GM13976 (cell line): Measurements from ENCODE around the gene RHO.

Source experiments
- DNase-seq: peaks from one replicate; pipeline ENCODE4 v3.0.0; 2012; ENCODE audit warnings: low spot score
- in situ Hi-C: fragments of 300-500 bp; cut with MboI; formaldehyde crosslinking; loops from one replicate; pipeline ENCODE4 v1.12.0; 2022; ENCODE audit warnings: low sequenced_read_pairs, mixed read lengths, inconsistent platforms; ENCODE audit not compliant: unreplicated experiment
- TF ChIP-seq, protein P1 (sequence below): IDR thresholded peaks from 2 replicates; pipeline ENCODE4 v1.5.1; 2012; ENCODE audit warnings: borderline replicate concordance, mild to moderate bottlenecking; ENCODE audit not compliant: insufficient read depth; ENCODE audit errors: extremely low read depth, missing control alignments, control extremely low read depth

RHO gene

DNA sequence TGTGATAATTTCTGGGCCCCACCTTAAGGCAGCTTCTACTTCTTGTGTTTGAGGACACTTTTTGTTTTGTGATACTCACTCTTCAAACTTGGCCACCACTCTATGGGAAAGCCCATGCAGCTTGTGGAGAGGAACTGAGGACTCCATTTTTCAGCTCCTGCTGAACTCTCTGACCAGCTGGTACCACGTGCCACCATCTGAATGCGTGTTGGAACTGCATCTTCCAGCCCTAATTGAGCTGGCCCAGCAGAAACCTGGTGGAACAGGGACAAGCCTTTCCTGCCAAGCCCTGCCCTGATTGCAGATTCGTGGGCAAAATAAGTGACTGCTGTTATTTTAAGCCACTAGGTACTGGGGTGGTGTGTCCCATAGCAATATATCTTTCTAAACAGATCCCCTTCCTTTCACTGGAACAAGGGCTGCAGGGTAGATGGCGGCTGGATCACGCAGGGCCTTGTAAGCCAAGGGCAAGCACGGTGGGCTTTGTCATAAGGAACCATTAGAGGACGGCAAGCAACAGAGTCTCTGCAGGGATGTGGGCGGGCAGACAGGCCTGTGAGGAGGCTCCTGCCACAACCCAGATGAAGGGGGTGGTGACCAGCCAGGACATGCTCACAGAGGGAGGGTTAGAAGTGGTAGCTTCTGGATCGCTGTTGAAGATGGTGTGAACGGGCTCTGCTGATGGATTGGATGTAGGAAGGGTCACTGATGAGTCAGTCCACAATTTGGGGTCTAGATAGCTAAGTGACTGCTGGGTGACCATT lies 24.0 kb downstream of the RHO start:
- TF ChIP-seq, protein P1, sequence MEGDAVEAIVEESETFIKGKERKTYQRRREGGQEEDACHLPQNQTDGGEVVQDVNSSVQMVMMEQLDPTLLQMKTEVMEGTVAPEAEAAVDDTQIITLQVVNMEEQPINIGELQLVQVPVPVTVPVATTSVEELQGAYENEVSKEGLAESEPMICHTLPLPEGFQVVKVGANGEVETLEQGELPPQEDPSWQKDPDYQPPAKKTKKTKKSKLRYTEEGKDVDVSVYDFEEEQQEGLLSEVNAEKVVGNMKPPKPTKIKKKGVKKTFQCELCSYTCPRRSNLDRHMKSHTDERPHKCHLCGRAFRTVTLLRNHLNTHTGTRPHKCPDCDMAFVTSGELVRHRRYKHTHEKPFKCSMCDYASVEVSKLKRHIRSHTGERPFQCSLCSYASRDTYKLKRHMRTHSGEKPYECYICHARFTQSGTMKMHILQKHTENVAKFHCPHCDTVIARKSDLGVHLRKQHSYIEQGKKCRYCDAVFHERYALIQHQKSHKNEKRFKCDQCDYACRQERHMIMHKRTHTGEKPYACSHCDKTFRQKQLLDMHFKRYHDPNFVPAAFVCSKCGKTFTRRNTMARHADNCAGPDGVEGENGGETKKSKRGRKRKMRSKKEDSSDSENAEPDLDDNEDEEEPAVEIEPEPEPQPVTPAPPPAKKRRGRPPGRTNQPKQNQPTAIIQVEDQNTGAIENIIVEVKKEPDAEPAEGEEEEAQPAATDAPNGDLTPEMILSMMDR, result no peak
- in situ Hi-C loops, result no loop called here
- DNase-seq, result no peak

DNA sequence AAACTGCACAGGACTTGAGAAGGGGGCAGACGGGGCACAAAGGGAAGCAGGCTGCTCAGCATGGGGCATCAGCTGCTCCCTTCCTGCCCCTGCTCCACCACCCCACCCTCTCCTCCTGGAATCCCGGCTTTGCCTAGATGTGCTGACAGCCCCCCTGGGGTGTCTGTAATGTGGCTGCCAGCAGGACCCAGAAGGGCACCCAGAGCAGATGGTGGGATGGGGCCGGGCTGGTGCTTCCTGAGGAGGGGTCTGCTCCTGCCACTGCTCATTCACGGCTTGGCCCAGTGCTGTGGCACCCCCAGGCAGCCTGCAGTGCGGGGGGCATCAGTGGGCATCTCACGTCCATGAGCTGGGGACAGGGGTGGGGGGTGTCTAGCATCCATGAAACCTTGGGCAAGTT lies 24.7 kb downstream of the RHO start:
- in situ Hi-C loops, result no loop called here

DNA sequence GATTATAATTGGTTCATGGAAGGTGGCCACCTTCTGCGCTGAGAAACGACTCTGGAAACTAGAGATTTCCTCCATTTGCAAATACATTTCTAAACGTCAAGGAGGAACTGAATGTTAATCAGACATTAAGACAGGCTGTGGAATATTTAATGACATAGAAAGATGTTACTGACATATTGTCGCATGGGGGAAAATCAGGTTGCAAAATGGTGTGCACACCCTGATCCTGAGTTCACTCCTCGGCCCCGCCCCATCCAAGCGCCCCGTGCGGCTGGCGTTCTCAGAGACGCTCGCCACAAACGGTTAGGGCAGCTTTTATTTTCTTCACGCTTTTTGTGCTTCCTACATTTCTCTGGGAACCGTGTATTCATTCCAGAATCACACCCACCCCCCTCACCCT lies 25.3 kb downstream of the RHO start:
- TF ChIP-seq, protein P1, result no peak
- in situ Hi-C loops, result no loop called here
- no peak for DNase-seq

More for the DNA sequence above, 24.7 kb downstream of the RHO start:
- TF ChIP-seq, protein P1, result no peak
- DNase-seq, result no peak

DNA sequence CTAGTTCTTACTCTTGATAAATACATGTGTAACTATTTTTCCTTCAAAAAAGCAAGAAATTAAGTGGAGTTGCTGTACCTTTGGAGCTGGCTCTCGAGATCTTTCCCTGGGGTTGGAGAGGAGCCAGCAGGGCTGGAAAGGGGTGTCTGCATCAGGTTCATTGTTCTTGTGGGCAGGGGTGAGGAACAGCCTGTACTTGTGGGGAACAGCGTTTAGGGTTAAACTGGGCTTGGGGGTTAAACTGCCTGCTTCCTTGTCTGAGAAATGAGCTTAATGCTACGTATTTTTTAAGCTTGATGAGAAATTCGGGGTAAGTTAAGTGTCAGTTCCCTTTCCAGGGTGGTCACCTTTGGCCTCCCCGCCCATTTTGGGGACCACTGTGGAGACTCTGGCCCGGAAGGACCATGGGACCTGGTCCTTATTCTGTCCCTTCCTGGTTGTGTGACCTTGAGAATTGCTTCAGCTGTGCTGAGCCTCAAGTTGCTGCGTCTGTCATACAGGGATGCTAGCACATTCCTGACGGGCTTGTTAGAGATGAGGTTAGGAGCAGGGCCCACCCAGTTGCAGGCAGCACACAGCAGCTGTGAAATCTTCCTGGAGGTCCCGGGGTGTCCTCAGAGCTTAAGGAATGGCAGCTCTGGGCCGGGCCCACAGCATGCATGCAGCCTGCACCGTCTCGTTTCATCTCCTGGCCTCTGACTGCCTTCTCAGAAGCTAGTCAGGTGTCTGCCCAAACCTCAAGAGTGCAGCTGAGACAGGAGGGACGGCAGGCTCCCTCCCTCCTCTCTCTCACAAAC lies 26.1 kb downstream of the RHO start:
- in situ Hi-C loops, result no loop called here
- no peak for DNase-seq
- TF ChIP-seq, protein P1, result no peak

DNA sequence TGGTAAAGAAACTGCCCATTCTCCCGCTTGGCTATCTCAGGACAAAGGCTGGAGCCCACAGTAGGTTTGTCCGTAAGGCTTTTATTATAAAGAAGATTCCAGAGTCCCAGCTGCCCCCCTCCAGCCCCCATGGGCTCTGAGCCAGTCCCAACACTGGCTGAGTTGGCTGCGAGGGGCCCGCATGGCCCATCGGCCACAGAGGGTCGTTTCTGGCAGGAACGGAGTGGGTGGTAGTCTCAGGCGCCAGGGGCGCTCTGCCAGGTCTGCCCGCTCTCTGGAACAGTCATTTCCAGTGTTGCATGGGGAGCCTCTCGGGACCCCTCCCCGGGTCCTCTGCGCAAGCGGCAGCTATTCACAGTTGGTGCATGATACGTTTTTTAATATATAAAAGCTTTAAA lies 26.7 kb downstream of the RHO start:
- in situ Hi-C loops, result no loop called here
- DNase-seq, result no peak
- TF ChIP-seq, protein P1, result no peak

DNA sequence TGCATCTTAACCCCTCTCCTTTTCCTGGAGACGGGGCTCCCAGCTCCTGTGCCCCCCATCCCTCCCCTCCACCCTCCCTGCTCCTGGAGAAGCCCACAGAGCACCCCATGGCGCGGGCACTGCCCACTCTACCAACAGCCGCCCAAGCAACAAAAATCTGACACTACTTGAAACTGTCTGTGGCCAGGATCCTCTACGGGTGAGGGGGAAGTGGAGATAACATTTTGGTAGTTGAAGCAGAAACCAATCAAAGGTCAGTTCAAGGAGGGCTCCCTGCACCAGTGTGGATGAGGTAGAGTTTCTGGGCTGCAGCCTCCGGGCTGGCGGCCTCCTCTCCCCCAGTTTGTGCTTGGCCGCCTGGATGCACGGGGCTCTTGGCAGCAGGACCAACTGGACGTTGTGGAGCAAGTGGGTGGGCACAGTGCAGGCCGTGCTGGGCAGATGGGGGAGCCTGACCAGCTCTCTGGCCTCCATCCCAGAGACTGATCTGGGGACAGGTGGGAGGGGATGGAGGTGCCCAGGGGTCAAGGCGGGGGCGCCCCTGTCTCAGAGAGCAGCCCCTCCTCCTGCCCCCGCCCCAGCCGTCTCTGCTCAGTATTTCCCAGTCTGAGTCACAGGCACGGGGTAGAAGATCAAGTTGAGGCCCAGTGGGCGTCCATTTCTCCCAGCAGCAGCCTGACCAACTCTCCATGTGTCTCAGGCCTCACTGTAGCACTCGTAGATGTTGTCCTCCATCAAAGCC lies 27.3 kb downstream of the RHO start:
- in situ Hi-C loops, result no loop called here
- TF ChIP-seq, protein P1, result no peak
- no peak for DNase-seq
